GM12874 (cell line): ENCODE measurements around the gene AKAP1.

Experiments used
- CTCF ChIP-seq: IDR thresholded peaks from 2 replicates; pipeline ENCODE4 v1.5.1; 2011; ENCODE audit warnings: low read depth, mild to moderate bottlenecking, control low read depth, low read length, moderate library complexity; ENCODE audit not compliant: insufficient read depth

Gene AKAP1

DNA sequence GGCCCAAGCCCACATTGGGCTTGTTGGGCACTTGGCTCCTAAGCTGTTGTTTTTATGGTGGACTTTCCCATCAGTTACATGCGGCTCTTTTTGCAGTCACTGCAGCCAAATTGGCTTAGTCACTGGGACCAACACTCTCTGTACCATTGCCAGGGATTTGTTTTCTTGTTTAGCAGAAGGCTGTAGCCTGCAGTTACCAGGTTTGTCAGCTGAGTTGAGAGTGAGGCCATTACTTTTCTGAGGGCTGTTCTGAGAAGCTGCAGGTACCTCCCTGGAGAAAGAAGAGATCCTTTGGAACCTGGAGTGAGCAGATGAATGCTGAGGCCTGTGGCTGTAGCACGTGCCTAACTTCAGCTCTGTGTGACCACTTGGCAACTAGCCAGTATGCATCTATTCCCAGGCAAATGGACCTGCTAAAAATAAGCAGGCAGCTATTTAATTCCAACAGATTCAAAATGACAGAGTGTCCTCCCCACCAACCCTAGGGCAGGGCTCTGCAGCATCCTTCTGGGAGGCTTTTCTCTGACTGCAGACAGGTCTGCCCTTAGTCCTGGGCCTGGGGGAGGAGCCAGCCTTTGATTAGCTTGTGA is 12.9 kb downstream of the AKAP1 start:
- no peak for TF ChIP-seq CTCF

- no peak for TF ChIP-seq CTCF
Observed at GRCh38 chr17:57099165-57099564, 14.1 kb downstream of the AKAP1 start.

DNA sequence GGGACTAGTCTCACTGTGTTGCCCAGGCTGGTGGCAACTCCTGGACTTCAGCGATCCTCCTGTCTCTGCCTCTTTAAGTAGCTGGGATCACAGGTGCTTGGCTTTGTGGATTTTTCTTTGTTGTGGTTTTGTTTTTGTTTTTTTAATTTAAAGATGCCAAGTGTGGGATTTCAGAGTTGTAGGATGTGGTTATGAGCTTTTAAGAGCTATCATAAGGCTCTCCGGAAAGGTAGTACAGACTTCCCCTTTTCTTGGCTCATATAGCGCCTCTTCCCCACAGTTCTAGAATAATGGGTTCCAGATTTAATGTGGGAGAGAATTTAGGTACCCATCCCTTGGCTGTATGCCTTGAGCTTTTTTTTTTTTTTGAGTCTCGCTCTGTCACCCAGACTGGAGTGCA is 17.1 kb downstream of the AKAP1 start:
- TF ChIP-seq CTCF: no peak

DNA sequence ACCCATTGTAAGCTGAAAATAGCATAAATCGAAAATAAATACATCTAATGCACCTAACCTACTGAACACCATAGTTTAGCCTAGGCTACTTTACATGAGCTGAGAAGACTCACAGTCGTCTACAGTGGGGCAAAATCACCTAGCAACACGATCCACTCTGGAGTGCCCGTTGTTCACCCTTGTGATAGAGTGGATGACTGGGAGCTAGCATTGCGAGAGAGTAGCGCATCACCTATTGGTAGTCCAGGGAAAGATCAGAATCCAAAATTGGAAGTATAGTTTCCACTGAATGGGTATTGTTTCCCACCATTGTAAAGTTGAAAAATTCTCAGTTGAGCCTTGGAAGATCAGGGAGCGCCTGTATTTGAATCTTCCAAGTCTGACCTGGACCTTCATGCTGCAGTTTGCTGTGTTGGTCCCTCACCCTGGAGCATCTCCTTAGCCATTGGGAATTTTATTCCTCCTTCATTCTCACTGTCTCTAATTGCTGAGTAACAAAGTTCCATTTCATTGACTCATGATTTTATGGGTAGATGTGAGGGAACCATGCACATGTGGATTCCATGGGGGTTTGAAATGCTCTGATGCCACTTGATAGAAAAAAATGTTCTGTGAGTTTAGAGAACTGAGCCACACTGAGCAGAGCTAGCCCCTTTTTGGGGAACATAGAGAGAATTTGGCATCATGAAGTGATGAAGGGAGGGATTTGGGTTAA is 19.6 kb downstream of the AKAP1 start:
- no peak for TF ChIP-seq CTCF

DNA sequence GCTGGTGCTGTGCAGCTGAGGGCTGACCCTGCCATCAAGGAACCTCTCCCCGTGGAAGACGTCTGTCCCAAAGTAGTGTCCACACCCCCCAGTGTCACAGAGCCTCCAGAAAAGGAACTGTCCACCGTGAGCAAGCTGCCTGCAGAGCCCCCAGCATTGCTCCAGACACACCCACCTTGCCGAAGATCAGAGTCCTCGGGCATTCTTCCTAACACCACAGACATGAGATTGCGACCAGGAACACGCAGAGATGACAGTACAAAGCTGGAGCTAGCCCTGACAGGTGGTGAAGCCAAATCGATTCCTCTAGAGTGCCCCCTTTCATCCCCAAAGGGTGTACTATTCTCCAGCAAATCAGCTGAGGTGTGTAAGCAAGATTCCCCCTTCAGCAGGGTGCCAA is 20.5 kb downstream of the AKAP1 start:
- no peak for TF ChIP-seq CTCF

GRCh38 chr17:57106107-57106835 is 21.2 kb downstream of the AKAP1 start:
- TF ChIP-seq CTCF: peak; percentile 39; the same call in 1 of the 2 replicates

DNA sequence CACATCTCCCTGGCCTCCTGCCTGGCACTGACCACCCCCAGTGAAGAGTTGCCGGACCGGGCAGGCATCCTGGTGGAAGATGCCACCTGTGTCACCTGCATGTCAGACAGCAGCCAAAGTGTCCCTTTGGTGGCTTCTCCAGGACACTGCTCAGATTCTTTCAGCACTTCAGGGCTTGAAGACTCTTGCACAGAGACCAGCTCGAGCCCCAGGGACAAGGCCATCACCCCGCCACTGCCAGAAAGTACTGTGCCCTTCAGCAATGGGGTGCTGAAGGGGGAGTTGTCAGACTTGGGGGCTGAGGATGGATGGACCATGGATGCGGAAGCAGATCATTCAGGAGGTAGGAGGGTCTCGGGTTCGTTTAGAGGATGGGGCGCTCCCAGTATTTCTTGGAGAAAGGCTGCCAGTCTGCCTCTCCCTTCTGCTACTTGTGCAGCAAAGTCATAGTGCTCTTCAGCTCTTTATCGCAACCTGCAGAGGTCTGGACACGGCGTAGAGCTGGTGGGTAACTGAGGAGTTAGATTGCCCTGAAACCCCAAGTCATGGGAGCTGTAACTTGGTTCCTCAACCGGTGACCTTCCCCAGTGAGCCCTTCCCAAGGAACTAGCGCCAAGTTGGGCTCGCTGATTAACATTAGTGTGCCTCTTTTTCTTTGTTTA is 21.9 kb downstream of the AKAP1 start:
- TF ChIP-seq CTCF: no peak
